Kidney (tissue), 22 donors: ENCODE results near the gene GOLGA8B. TPM values are rescaled to one million over a fixed set of nuclear protein-coding genes. Genes with fewer than 3 reads are reported as not detected.
"Not testable (repeated sequence)": the region's sequence is repeated elsewhere in the genome, so short reads cannot be mapped to it uniquely, and the experiment has no call there.

Source experiments
- DNase-seq, 5 donors: peaks; one replicate each; pipeline ENCODE4 v3.0.0-alpha.2; 2013 to 2020
- FAIRE-seq: peaks from 2 replicates; lab custom pipeline; 2012; peaks lifted over from hg19 to GRCh38; lab: Jason Lieb, UNC
- H3K27ac ChIP-seq, 2 donors: one replicate each; pipeline ENCODE4 v1.7.0; 2013; ENCODE audit warnings: low read depth in 2 of 2, low read length in 2 of 2, inconsistent platforms in 1 of 2
- H3K27me3 ChIP-seq: one replicate; pipeline ENCODE4 v1.7.1; 2013; ENCODE audit warnings: low read length, inconsistent platforms; ENCODE audit not compliant: control insufficient read depth, insufficient read depth
- H3K36me3 ChIP-seq, 3 donors: one replicate each; pipeline versions ENCODE4 v1.7.0 to v1.7.1; 2013; ENCODE audit warnings: low read length in 3 of 3, control low read depth in 1 of 3, inconsistent platforms in 1 of 3; ENCODE audit not compliant: insufficient read depth in 3 of 3, control insufficient read depth in 2 of 3
- H3K4me1 ChIP-seq, 3 donors: one replicate each; pipeline versions ENCODE4 v1.7.0 to v1.7.1; 2013; ENCODE audit warnings: low read length in 3 of 3, inconsistent platforms in 1 of 3, low read depth in 1 of 3; ENCODE audit not compliant: control insufficient read depth in 2 of 3, insufficient read depth in 2 of 3
- H3K4me3 ChIP-seq, 3 donors: one replicate each; pipeline versions ENCODE4 v1.7.0 to v1.8.1; 2013; ENCODE audit warnings: low read length in 3 of 3, control low read depth in 1 of 3, inconsistent platforms in 1 of 3
- H3K9ac ChIP-seq, 3 donors: one replicate each; pipeline versions ENCODE4 v1.7.0 to v1.7.1; 2013; ENCODE audit warnings: low read length in 3 of 3, control low read depth in 1 of 3, inconsistent platforms in 1 of 3
- H3K9me3 ChIP-seq, 3 donors: one replicate each; pipeline versions ENCODE4 v1.7.0 to v1.7.1; 2013; ENCODE audit warnings: low read length in 3 of 3, control low read depth in 1 of 3, inconsistent platforms in 1 of 3; ENCODE audit not compliant: control insufficient read depth in 2 of 3, insufficient read depth in 1 of 3
- intact Hi-C: fragments of 100-400 bp; cut with DNase I; formaldehyde crosslinking; loops from one replicate; pipeline ENCODE4 v1.11.1; 2022
- long read RNA-seq, 10 donors: library from polyadenylated mRNA in 1 of 10; unstranded in 1 of 10; transcript quantifications; one replicate each; pipeline ENCODE4 v2.0.0 and lab custom pipeline, GENCODE V29; 2021 to 2026
- polyA plus RNA-seq: library from polyadenylated mRNA; stranded (reverse); fragments of 350-450 nt; fragmentation: Illumina TruSeq; extraction: RNeasy Lipid Tissue Mini Kit (QIAGEN cat#74804); gene quantifications from one replicate; pipeline ENCODE4 v1.2.3, GENCODE V29; 2014; ENCODE audit warnings: low read depth, low replicate concordance; ENCODE audit not compliant: insufficient read depth
- total RNA-seq: library from RNA; stranded (reverse); fragmentation: NEBNext Ultra II Directional; extraction: Animal tissue kit (Norgen Biotek cat#: 25700); gene quantifications from one replicate; pipeline ENCODE4 v1.2.1, GENCODE V29; 2021
- TF ChIP-seq, protein P1 (sequence below): IDR thresholded peaks from 3 replicates; pipeline ENCODE4 v1.5.1; 2012; ENCODE audit warnings: mild to moderate bottlenecking, moderate library complexity, borderline replicate concordance; ENCODE audit not compliant: insufficient read depth; ENCODE audit errors: extremely low read depth
- donor health status: control.
- donor health status: control.
- donor health status: control.
- donor health status: control.
- donor health status: control.
- donor health status: DM: yes; HTN: yes; CAD: no.
- donor health status: Normal renal cell carcinoma (clear cell type).

Gene GOLGA8B, protein sequence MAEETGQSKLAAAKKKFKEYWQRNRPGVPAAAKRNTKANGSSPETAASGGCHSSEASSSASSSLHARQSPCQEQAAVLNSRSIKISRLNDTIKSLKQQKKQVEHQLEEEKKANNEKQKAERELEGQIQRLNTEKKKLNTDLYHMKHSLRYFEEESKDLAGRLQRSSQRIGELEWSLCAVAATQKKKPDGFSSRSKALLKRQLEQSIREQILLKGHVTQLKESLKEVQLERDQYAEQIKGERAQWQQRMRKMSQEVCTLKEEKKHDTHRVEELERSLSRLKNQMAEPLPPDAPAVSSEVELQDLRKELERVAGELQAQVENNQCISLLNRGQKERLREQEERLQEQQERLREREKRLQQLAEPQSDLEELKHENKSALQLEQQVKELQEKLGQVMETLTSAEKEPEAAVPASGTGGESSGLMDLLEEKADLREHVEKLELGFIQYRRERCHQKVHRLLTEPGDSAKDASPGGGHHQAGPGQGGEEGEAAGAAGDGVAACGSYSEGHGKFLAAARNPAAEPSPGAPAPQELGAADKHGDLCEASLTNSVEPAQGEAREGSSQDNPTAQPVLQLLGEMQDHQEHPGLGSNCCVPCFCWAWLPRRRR
- total RNA-seq (125 TPM), polyA plus RNA-seq (21.4 TPM)
- long read RNA-seq, donor 1, partial matches to known transcripts, result 0 of 1 reads
- long read RNA-seq, donor 1, other reads (novel, unspliced or antisense), result 0 of 1 reads
- long read RNA-seq, donor 2, partial matches to known transcripts, result 5 of 6 reads
- long read RNA-seq, donor 2, other reads (novel, unspliced or antisense), result 0 of 6 reads
- long read RNA-seq, donor 3, transcript GOLGA8B-208 (3 exons, 533 nt), result major isoform, 5 of 22 reads
- long read RNA-seq, donor 3, partial matches to known transcripts, result 17 of 22 reads
- long read RNA-seq, donor 3, other reads (novel, unspliced or antisense), result 0 of 22 reads
- long read RNA-seq, donor 4, partial matches to known transcripts, result 0 of 2 reads
- long read RNA-seq, donor 4, other reads (novel, unspliced or antisense), result 0 of 2 reads
- long read RNA-seq, donor 5, result 0 reads
- long read RNA-seq, donor 6, partial matches to known transcripts, result 0 of 1 reads
- long read RNA-seq, donor 6, other reads (novel, unspliced or antisense), result 0 of 1 reads
- long read RNA-seq, donor 7, partial matches to known transcripts, result 46 of 82 reads
- long read RNA-seq, donor 7, other reads (novel, unspliced or antisense), result 36 of 82 reads
- long read RNA-seq, donor 8, partial matches to known transcripts, result 0 of 2 reads
- long read RNA-seq, donor 8, other reads (novel, unspliced or antisense), result 0 of 2 reads
- long read RNA-seq, donor 9, partial matches to known transcripts, result 0 of 1 reads
- long read RNA-seq, donor 9, other reads (novel, unspliced or antisense), result 0 of 1 reads
- long read RNA-seq, donor 10, partial matches to known transcripts, result 5 of 9 reads
- long read RNA-seq, donor 10, other reads (novel, unspliced or antisense), result 0 of 9 reads

- Histone ChIP-seq H3K36me3 (no peaks in the 10 kb centered on the region), H3K9me3 (no peaks in the 10 kb centered on the region), H3K27me3 (no peaks in the 10 kb centered on the region), H3K27ac (no peak within 1 kb of the TSS), H3K4me1 (peaks cover 0 to 5% (median 0%) of the 10 kb centered on the region in 3 donors), H3K4me3 (peak within 1 kb of the TSS; percentile 30 to 79 (median 56)), H3K9ac (peak within 1 kb of the TSS in 2 of 3 donors; percentile 24 to 69)
- TF ChIP-seq, protein P1, sequence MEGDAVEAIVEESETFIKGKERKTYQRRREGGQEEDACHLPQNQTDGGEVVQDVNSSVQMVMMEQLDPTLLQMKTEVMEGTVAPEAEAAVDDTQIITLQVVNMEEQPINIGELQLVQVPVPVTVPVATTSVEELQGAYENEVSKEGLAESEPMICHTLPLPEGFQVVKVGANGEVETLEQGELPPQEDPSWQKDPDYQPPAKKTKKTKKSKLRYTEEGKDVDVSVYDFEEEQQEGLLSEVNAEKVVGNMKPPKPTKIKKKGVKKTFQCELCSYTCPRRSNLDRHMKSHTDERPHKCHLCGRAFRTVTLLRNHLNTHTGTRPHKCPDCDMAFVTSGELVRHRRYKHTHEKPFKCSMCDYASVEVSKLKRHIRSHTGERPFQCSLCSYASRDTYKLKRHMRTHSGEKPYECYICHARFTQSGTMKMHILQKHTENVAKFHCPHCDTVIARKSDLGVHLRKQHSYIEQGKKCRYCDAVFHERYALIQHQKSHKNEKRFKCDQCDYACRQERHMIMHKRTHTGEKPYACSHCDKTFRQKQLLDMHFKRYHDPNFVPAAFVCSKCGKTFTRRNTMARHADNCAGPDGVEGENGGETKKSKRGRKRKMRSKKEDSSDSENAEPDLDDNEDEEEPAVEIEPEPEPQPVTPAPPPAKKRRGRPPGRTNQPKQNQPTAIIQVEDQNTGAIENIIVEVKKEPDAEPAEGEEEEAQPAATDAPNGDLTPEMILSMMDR, result no peak
- FAIRE-seq (no peak), DNase-seq (peak; percentile 84 to 86 (median 86))
- intact Hi-C loops, result no loop called here
Observed at GRCh38 chr15:34583399-34584329, at the start of gene GOLGA8B. TSS of gene GOLGA8B (minus strand) at chr15:34583651. CDS start at chr15:34535912, 47,739 bp downstream.

DNA sequence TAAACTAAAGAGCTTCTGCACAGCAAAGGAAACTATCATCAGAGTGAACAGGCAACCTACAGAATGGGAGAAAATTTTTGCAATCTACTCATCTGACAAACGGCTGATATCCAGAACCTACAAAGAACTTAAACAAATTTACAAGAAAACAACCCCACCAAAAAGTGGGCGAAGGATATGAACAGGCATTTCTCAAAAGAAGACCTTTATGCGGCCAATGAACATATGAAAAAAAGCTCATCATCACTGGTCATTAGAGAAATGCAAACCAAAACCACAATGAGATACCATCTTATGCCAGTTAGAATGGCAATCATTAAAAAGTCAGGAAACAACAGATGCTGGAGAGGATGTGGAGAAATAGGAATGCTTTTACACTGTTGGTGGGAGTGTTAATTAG, 49.7 kb upstream of the GOLGA8B start:
- intact Hi-C loops, H3K9me3 ChIP-seq, H3K27ac ChIP-seq, H3K4me3 ChIP-seq, FAIRE-seq, H3K27me3 ChIP-seq, DNase-seq, H3K4me1 ChIP-seq, H3K9ac ChIP-seq, H3K36me3 ChIP-seq: not testable (repeated sequence)

GRCh38 chr15:34628577-34629152, 45.2 kb upstream of the GOLGA8B start:
- Histone ChIP-seq H3K36me3 (no peaks in the 10 kb centered on the region), H3K27ac (no peak overlapping the region), H3K9me3 (no peaks in the 10 kb centered on the region), H3K4me1 (no peaks in the 10 kb centered on the region), H3K4me3 (no peak overlapping the region), H3K27me3 (no peaks in the 10 kb centered on the region), H3K9ac (no peak overlapping the region)
- FAIRE-seq (no peak), DNase-seq (no peak)
- TF ChIP-seq, protein P1, result no peak
- intact Hi-C loops, result no loop called here
